ENCODE data around the gene GRK5.

DNA sequence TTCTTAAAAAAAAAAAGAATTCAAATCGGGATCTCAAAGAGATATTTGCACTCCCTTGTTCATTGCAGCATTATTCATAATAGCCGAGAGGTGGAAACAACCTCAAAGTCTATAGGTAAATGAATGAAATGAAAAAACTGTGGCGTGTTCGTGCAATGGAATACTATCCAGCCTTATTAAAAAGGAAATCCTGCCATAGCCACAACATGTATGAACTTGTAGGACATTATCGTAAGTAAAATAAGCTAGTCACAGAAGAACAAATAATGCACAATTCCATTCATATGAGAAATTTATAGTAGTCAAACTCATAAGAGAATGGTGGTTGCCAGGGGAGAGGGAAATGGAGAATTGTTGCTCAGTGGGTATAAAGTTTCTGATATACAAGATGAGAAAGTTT, 37.9 kb downstream of the GRK5 start:
- TF ChIP-seq, protein P1, sequence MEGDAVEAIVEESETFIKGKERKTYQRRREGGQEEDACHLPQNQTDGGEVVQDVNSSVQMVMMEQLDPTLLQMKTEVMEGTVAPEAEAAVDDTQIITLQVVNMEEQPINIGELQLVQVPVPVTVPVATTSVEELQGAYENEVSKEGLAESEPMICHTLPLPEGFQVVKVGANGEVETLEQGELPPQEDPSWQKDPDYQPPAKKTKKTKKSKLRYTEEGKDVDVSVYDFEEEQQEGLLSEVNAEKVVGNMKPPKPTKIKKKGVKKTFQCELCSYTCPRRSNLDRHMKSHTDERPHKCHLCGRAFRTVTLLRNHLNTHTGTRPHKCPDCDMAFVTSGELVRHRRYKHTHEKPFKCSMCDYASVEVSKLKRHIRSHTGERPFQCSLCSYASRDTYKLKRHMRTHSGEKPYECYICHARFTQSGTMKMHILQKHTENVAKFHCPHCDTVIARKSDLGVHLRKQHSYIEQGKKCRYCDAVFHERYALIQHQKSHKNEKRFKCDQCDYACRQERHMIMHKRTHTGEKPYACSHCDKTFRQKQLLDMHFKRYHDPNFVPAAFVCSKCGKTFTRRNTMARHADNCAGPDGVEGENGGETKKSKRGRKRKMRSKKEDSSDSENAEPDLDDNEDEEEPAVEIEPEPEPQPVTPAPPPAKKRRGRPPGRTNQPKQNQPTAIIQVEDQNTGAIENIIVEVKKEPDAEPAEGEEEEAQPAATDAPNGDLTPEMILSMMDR (IDR thresholded peaks at IDR 0.05), result no peak
- TF ChIP-seq ZNF121 (CRISPR knock-in tag; IDR thresholded peaks at IDR 0.05) (no peak), NFATC4 (CRISPR knock-in tag; IDR thresholded peaks at IDR 0.05) (no peak), FOXP1 (CRISPR knock-in tag; IDR thresholded peaks at IDR 0.05; ENCODE audit: borderline replicate concordance) (no peak)
- TF ChIP-seq, protein P2, sequence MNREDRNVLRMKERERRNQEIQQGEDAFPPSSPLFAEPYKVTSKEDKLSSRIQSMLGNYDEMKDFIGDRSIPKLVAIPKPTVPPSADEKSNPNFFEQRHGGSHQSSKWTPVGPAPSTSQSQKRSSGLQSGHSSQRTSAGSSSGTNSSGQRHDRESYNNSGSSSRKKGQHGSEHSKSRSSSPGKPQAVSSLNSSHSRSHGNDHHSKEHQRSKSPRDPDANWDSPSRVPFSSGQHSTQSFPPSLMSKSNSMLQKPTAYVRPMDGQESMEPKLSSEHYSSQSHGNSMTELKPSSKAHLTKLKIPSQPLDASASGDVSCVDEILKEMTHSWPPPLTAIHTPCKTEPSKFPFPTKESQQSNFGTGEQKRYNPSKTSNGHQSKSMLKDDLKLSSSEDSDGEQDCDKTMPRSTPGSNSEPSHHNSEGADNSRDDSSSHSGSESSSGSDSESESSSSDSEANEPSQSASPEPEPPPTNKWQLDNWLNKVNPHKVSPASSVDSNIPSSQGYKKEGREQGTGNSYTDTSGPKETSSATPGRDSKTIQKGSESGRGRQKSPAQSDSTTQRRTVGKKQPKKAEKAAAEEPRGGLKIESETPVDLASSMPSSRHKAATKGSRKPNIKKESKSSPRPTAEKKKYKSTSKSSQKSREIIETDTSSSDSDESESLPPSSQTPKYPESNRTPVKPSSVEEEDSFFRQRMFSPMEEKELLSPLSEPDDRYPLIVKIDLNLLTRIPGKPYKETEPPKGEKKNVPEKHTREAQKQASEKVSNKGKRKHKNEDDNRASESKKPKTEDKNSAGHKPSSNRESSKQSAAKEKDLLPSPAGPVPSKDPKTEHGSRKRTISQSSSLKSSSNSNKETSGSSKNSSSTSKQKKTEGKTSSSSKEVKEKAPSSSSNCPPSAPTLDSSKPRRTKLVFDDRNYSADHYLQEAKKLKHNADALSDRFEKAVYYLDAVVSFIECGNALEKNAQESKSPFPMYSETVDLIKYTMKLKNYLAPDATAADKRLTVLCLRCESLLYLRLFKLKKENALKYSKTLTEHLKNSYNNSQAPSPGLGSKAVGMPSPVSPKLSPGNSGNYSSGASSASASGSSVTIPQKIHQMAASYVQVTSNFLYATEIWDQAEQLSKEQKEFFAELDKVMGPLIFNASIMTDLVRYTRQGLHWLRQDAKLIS (CRISPR knock-in tag; IDR thresholded peaks at IDR 0.05; ENCODE audit: borderline replicate concordance), result no peak
